Lower lobe of right lung (tissue), 2 donors: ENCODE measurements around the gene RNF224. TPM values are rescaled to one million over a fixed set of nuclear protein-coding genes. Genes with fewer than 3 reads are reported as not detected.

Source experiments
- ATAC-seq, 2 donors: fragments of 200-7000 bp; cut with Tn5 transposase; one replicate each; pipeline ENCODE4 v1.9.1; 2020 to 2022; ENCODE audit warnings: mild to moderate bottlenecking in 2 of 2, moderate library complexity in 2 of 2
- DNase-seq: peaks from one replicate; pipeline ENCODE4 v3.0.0-alpha.2; 2020
- H3K27ac ChIP-seq: fragments of 200-600 bp; one replicate; pipeline ENCODE4 v1.8.0; 2022
- H3K27me3 ChIP-seq: fragments of 200-600 bp; one replicate; pipeline ENCODE4 v1.8.0; 2022; ENCODE audit warnings: low read depth
- H3K36me3 ChIP-seq: fragments of 200-600 bp; one replicate; pipeline ENCODE4 v1.8.0; 2022; ENCODE audit warnings: mild to moderate bottlenecking
- H3K4me1 ChIP-seq: fragments of 200-600 bp; one replicate; pipeline ENCODE4 v1.8.0; 2022
- H3K4me3 ChIP-seq: fragments of 200-600 bp; one replicate; pipeline ENCODE4 v1.8.0; 2022; ENCODE audit warnings: mild to moderate bottlenecking
- H3K9me3 ChIP-seq: fragments of 200-600 bp; one replicate; pipeline ENCODE4 v1.8.0; 2022
- intact Hi-C: fragments of 100-400 bp; cut with DNase I; formaldehyde crosslinking; loops from one replicate; pipeline ENCODE4 v1.11.0; 2022
- total RNA-seq: library from RNA; stranded (reverse); fragmentation: NEBNext Ultra II Directional; extraction: Animal tissue kit (Norgen Biotek cat#: 25700); gene quantifications from one replicate; pipeline ENCODE4 v1.2.1, GENCODE V29; 2021
- TF ChIP-seq, protein P1 (sequence below): fragments of 200-600 bp; IDR thresholded peaks from one replicate; pipeline ENCODE4 v1.8.0; 2022; ENCODE audit warnings: antibody characterized with exemption, mild to moderate bottlenecking
- donor health status: DM: no; HTN: yes; CAD: no; lungs with severe emphysema.

RNF224 gene
- total RNA-seq, 1 donor from 2014 or later, result 0.21 TPM

DNA sequence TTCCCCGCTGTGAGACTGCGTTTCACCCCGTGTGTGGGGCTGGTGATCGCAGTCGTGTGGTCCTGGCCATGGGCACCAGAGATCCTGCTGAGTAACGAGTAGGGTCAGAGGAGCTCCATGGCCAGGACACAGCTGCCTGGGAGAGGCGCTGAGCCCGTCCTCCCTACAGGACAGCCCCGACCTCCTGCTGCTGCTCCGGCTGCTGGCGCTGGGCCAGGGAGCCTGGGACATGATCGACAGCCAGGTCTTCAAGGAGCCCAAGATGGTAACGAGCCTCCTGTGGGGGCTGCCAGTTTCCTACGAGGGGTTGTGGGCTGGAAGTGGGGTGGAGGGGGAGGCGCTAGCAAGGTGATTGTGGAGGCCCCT lies 38.8 kb downstream of the RNF224 start:
- Histone ChIP-seq H3K9me3 (no peaks in the 10 kb centered on the region), H3K27me3 (no peaks in the 10 kb centered on the region), H3K4me3 (no peak overlapping the region), H3K4me1 (peaks cover 38% of the 10 kb centered on the region), H3K27ac (no peak overlapping the region), H3K36me3 (peaks cover 63% of the 10 kb centered on the region)
- TF ChIP-seq, protein P1, sequence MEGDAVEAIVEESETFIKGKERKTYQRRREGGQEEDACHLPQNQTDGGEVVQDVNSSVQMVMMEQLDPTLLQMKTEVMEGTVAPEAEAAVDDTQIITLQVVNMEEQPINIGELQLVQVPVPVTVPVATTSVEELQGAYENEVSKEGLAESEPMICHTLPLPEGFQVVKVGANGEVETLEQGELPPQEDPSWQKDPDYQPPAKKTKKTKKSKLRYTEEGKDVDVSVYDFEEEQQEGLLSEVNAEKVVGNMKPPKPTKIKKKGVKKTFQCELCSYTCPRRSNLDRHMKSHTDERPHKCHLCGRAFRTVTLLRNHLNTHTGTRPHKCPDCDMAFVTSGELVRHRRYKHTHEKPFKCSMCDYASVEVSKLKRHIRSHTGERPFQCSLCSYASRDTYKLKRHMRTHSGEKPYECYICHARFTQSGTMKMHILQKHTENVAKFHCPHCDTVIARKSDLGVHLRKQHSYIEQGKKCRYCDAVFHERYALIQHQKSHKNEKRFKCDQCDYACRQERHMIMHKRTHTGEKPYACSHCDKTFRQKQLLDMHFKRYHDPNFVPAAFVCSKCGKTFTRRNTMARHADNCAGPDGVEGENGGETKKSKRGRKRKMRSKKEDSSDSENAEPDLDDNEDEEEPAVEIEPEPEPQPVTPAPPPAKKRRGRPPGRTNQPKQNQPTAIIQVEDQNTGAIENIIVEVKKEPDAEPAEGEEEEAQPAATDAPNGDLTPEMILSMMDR, result no peak
- ATAC-seq (no peak), DNase-seq (no peak)
- intact Hi-C loops, result no loop called here

DNA sequence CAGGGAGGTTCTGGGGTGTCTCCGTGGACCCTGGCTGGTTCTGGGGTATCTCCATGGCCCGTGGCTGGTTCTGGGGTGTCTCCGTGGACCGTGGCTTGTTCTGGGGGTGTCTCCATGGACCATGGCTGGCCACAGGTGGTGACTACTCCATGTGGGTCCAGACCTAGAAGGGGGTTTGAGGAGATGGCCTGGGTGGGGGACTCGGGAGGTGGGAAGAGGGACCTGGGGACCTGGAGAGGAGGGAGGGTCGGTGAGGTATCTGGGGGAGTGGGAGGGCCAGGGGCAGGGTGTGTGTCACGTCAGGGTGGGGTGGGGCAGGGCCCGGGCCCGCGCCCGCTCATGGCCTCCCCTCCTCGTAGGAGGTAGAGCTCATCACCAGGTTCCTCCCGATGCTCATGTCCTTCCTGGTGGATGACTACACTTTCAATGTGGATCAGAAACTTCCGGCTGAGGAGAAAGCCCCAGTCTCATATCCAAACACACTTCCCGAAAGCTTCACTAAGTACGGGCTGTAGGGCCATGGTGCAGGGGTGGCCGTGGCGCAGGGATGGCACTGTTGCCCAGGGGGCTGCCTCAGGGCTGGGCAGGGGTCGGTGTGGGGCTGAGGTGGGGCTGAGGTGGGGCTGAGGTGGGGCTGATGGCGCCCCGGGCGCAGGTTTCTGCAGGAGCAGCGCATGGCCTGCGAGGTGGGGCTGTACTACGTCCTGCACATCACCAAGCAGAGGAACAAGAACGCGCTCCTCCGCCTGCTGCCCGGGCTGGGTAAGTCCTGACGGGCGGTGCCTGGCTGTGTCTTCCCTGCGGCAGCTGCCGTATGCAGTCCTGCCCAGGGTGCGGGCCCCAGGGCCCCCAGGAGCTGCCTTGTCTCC lies 39.5 kb downstream of the RNF224 start:
- peaks cover 41% of the 10 kb centered on the region for H3K4me1 ChIP-seq
- peaks cover 67% of the 10 kb centered on the region for H3K36me3 ChIP-seq
- H3K27ac ChIP-seq, result no peak overlapping the region
- ATAC-seq (no peak), DNase-seq (peak; percentile 43)
- H3K9me3 ChIP-seq, result no peaks in the 10 kb centered on the region
- no peak overlapping the region for H3K4me3 ChIP-seq
- intact Hi-C loops, result no loop called here
- no peaks in the 10 kb centered on the region for H3K27me3 ChIP-seq
- TF ChIP-seq, protein P1, result no peak

DNA sequence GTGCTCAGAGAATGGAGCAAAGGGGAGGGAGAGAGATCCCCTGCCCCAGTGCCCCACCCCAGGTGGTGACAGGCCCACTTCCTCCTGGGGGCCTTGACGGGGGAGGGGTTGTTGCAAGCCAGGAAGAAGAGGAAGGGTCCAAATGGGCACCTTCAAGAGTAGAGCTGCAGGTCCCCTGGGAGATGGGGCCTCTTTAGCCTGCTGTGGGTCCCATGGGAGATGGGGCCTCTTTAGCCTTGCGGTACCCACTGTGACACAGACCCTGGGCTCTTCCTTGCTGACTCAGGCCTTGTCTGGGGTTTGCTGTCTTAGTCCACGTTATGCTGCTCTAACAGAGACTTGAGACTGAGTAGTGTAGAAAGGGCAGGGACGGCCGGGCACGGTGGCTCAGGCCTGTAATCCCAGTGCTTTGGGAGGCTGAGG lies 40.6 kb downstream of the RNF224 start:
- H3K36me3 ChIP-seq, result peaks cover 78% of the 10 kb centered on the region
- H3K27me3 ChIP-seq, result no peaks in the 10 kb centered on the region
- ATAC-seq (no peak), DNase-seq (no peak)
- no peaks in the 10 kb centered on the region for H3K9me3 ChIP-seq
- intact Hi-C loops, result no loop called here
- H3K4me1 ChIP-seq, result peaks cover 41% of the 10 kb centered on the region
- H3K27ac ChIP-seq, result peak overlapping the region; percentile 70
- TF ChIP-seq, protein P1, result no peak
- no peak overlapping the region for H3K4me3 ChIP-seq

- ATAC-seq, result peak; percentile 3 to 15
- Histone ChIP-seq H3K27me3 (no peaks in the 10 kb centered on the region), H3K9me3 (no peaks in the 10 kb centered on the region), H3K27ac (peak overlapping the region; percentile 70), H3K4me1 (peaks cover 41% of the 10 kb centered on the region), H3K36me3 (peaks cover 80% of the 10 kb centered on the region), H3K4me3 (peak overlapping the region; percentile 15)
- TF ChIP-seq, protein P1, result no peak
- no peak for DNase-seq
- intact Hi-C loops, result no loop called here
Measured at GRCh38 chr9:137268538-137269201, 41.4 kb downstream of the RNF224 start.

- Histone ChIP-seq H3K27ac (peak overlapping the region; percentile 70), H3K4me1 (peaks cover 41% of the 10 kb centered on the region), H3K27me3 (no peaks in the 10 kb centered on the region), H3K4me3 (peak overlapping the region; percentile 15), H3K36me3 (peaks cover 74% of the 10 kb centered on the region), H3K9me3 (no peaks in the 10 kb centered on the region)
- peak; percentile 81 to 87 for ATAC-seq
- intact Hi-C loops, result no loop called here
- TF ChIP-seq, protein P1, result no peak
- peak; percentile 84 for DNase-seq
Measured at GRCh38 chr9:137269231-137269772, 42.0 kb downstream of the RNF224 start.
